GM12875 (cell line): ENCODE measurements around the gene PRPF38A.

Experiments used
- H3K4me3 ChIP-seq: one replicate; pipeline ENCODE4 v1.5.1; 2011; ENCODE audit warnings: low read depth, low read length, control low read depth
- CTCF ChIP-seq: IDR thresholded peaks from 2 replicates; pipeline ENCODE4 v1.5.1; 2011; ENCODE audit warnings: low read depth, mild to moderate bottlenecking, control low read depth, inconsistent platforms, low read length, moderate library complexity, borderline replicate concordance; ENCODE audit not compliant: insufficient read depth

PRPF38A gene

GRCh38 chr1:52400131-52400530 lies 4.3 kb upstream of the PRPF38A start:
- H3K4me3 ChIP-seq, result no peak overlapping the region
- no peak for TF ChIP-seq CTCF

GRCh38 chr1:52402860-52403240 lies 1.6 kb upstream of the PRPF38A start:
- no peak for TF ChIP-seq CTCF
- H3K4me3 ChIP-seq, result peak overlapping the region; percentile 16

GRCh38 chr1:52403566-52404115 lies 761 bp upstream of the PRPF38A start:
- TF ChIP-seq CTCF, result no peak
- H3K4me3 ChIP-seq, result peak overlapping the region; percentile 70

- peak overlapping the region; percentile 70 for H3K4me3 ChIP-seq
- TF ChIP-seq CTCF, result no peak
Observed at GRCh38 chr1:52404975-52405338, 555 bp downstream of the PRPF38A start.

GRCh38 chr1:52413410-52413989 lies 9.1 kb downstream of the PRPF38A start:
- H3K4me3 ChIP-seq, result no peak overlapping the region
- TF ChIP-seq CTCF, result no peak

- no peak overlapping the region for H3K4me3 ChIP-seq
Observed at GRCh38 chr1:52414942-52415341, 10.5 kb downstream of the PRPF38A start.

More at GRCh38 chr1:52414942-52415341, 10.5 kb downstream of the PRPF38A start:
- no peak for TF ChIP-seq CTCF
